NCI-H1436 treated with DMSO at 0.1 percent for 48 hours (cell line): ENCODE measurements around the gene MOB4.

ENCODE experiments used
- DNase-seq: peaks from one replicate; lab custom pipeline; 2025; lab: John Stamatoyannopoulos, UW

Gene MOB4

GRCh38 chr2:197591339-197592072 lies 75.6 kb downstream of the MOB4 start:
- no peak for DNase-seq

- DNase-seq, result no peak
Observed at GRCh38 chr2:197596766-197597165, 80.9 kb downstream of the MOB4 start.

- no peak for DNase-seq
Observed at GRCh38 chr2:197597166-197597565, 81.3 kb downstream of the MOB4 start.

GRCh38 chr2:197598450-197598849 lies 82.6 kb downstream of the MOB4 start:
- no peak for DNase-seq

- DNase-seq, result no peak
Observed at GRCh38 chr2:197599285-197599965, 83.6 kb downstream of the MOB4 start.

- DNase-seq, result no peak
Observed at GRCh38 chr2:197600306-197600705, 84.4 kb downstream of the MOB4 start.

GRCh38 chr2:197601726-197602125 lies 85.9 kb downstream of the MOB4 start:
- no peak for DNase-seq
